GM23338 (cell line): Measurements from ENCODE around the gene TTPAL. TPM values are rescaled to one million over a fixed set of nuclear protein-coding genes. Genes with fewer than 3 reads are reported as not detected.

ENCODE experiments used
- ATAC-seq: fragments of 200-7000 bp; cut with Tn5 transposase; 3 replicates; pipeline ENCODE4 v1.9.1; 2020
- DNase-seq: peaks from one replicate; pipeline ENCODE4 v3.0.0-alpha.2; 2015; ENCODE audit warnings: low spot score
- H2AFZ ChIP-seq: fragments of 200-600 bp; sonication (generic); 2 replicates; pipeline ENCODE4 v1.8.0; 2016; ENCODE audit warnings: antibody characterized with exemption, mild to moderate bottlenecking, moderate library complexity
- H3F3A ChIP-seq: fragments of 200-600 bp; sonication (generic); replicated peaks from 2 replicates; pipeline ENCODE4 v1.8.0; 2017; ENCODE audit warnings: antibody characterized with exemption, mixed run types, low read depth
- H3K27ac ChIP-seq: fragments of 200-600 bp; sonication (generic); 2 replicates; pipeline ENCODE4 v1.6.1; 2016; ENCODE audit warnings: low read depth
- H3K27me3 ChIP-seq: fragments of 200-600 bp; sonication (generic); 2 replicates; pipeline ENCODE4 v1.8.0; 2016; ENCODE audit warnings: mild to moderate bottlenecking, mixed run types, moderate library complexity; ENCODE audit not compliant: insufficient read depth
- H3K36me3 ChIP-seq: fragments of 200-600 bp; sonication (generic); 2 replicates; pipeline ENCODE4 v1.8.0; 2016; ENCODE audit warnings: mild to moderate bottlenecking; ENCODE audit not compliant: insufficient read depth
- H3K4me1 ChIP-seq: fragments of 200-600 bp; sonication (generic); 2 replicates; pipeline ENCODE4 v1.8.0; 2016; ENCODE audit warnings: mild to moderate bottlenecking, moderate library complexity; ENCODE audit not compliant: insufficient read depth
- H3K4me2 ChIP-seq: fragments of 200-600 bp; sonication (generic); 2 replicates; pipeline ENCODE4 v1.7.1; 2017; ENCODE audit warnings: mixed run types
- H3K4me3 ChIP-seq: fragments of 200-600 bp; sonication (generic); 2 replicates; pipeline ENCODE4 v1.6.1; 2016; ENCODE audit warnings: mixed run types
- H3K79me2 ChIP-seq: fragments of 200-600 bp; sonication (generic); replicated peaks from 2 replicates; pipeline ENCODE4 v1.8.0; 2017; ENCODE audit warnings: mild to moderate bottlenecking; ENCODE audit not compliant: insufficient read depth
- H3K9me2 ChIP-seq: fragments of 200-600 bp; sonication (generic); 2 replicates; pipeline ENCODE4 v1.8.0; 2017; ENCODE audit not compliant: insufficient read depth
- H4K20me1 ChIP-seq: fragments of 200-600 bp; sonication (generic); replicated peaks from 2 replicates; pipeline ENCODE4 v1.8.0; 2017; ENCODE audit warnings: mild to moderate bottlenecking; ENCODE audit not compliant: insufficient read depth
- H3K27ac Mint-ChIP-seq: 2 replicates; pipeline ENCODE4 v1.8.0; 2020; ENCODE audit warnings: inconsistent platforms, mild to moderate bottlenecking, moderate library complexity, mixed read lengths
- H3K27me3 Mint-ChIP-seq: 3 replicates; pipeline ENCODE4 v1.8.0; 2022; ENCODE audit warnings: low read depth, mild to moderate bottlenecking, moderate library complexity, mixed read lengths, inconsistent platforms; ENCODE audit not compliant: insufficient read depth, poor library complexity
- H3K36me3 Mint-ChIP-seq: 3 replicates; pipeline ENCODE4 v1.8.0; 2021; ENCODE audit warnings: low read depth, mild to moderate bottlenecking, inconsistent platforms, moderate library complexity, mixed read lengths
- H3K4me1 Mint-ChIP-seq: 3 replicates; pipeline ENCODE4 v1.8.0; 2020; ENCODE audit warnings: mild to moderate bottlenecking, inconsistent platforms, mixed read lengths
- H3K4me3 Mint-ChIP-seq: 3 replicates; pipeline ENCODE4 v1.8.0; 2021; ENCODE audit warnings: moderate library complexity, mild to moderate bottlenecking, inconsistent platforms, mixed read lengths
- H3K9me3 Mint-ChIP-seq: 3 replicates; pipeline ENCODE4 v1.8.0; 2020; ENCODE audit warnings: moderate library complexity, mild to moderate bottlenecking, inconsistent platforms, mixed read lengths
- CREB1 ChIP-seq: fragments of 250-450 bp; sonication (Bioruptor Pico); IDR thresholded peaks from 2 replicates; pipeline ENCODE4 v1.5.0; 2020; ENCODE audit warnings: low read depth, mild to moderate bottlenecking, moderate library complexity
- ETS1 ChIP-seq: IDR thresholded peaks from 2 replicates; pipeline ENCODE4 v1.6.1; 2016; ENCODE audit warnings: antibody characterized with exemption
- EZH2 ChIP-seq: fragments of 200-600 bp; sonication (generic); IDR thresholded peaks from one replicate; pipeline ENCODE4 v1.8.0; 2017; ENCODE audit warnings: antibody characterized with exemption, mild to moderate bottlenecking, low read depth; ENCODE audit not compliant: unreplicated experiment
- EZH2phosphoT487 ChIP-seq: fragments of 200-600 bp; sonication (generic); IDR thresholded peaks from one replicate; pipeline ENCODE4 v1.8.1; 2018; ENCODE audit warnings: antibody characterized with exemption; ENCODE audit not compliant: unreplicated experiment
- JUNB ChIP-seq: IDR thresholded peaks from one replicate; pipeline ENCODE4 v1.6.1; 2016; ENCODE audit warnings: antibody characterized with exemption; ENCODE audit not compliant: unreplicated experiment
- POLR2AphosphoS5 ChIP-seq: IDR thresholded peaks from 2 replicates; pipeline ENCODE4 v1.6.1; 2016; ENCODE audit warnings: antibody characterized with exemption, low read depth
- REST ChIP-seq: IDR thresholded peaks from one replicate; pipeline ENCODE4 v1.6.1; 2018; ENCODE audit warnings: antibody characterized with exemption; ENCODE audit not compliant: unreplicated experiment
- STAT1 ChIP-seq: IDR thresholded peaks from one replicate; pipeline ENCODE4 v1.6.1; 2016; ENCODE audit warnings: antibody characterized with exemption; ENCODE audit not compliant: unreplicated experiment
- ZNF114 ChIP-seq: fragments of 250-450 bp; sonication (Bioruptor Pico); IDR thresholded peaks from 2 replicates; pipeline ENCODE4 v1.5.0; 2020; ENCODE audit warnings: mild to moderate bottlenecking, moderate library complexity
- ZNF331 ChIP-seq: fragments of 250-450 bp; sonication (Bioruptor Pico); IDR thresholded peaks from 2 replicates; pipeline ENCODE4 v1.5.0; 2020; ENCODE audit warnings: low read depth, mild to moderate bottlenecking, moderate library complexity
- polyA plus RNA-seq: library from polyadenylated mRNA; unstranded; fragments of >200 nt; fragmentation: Nextera tagmentation; extraction: Ambion mirVana; gene quantifications from 2 replicates; pipeline ENCODE4 v1.2.1, GENCODE V29; 2016
- total RNA-seq: library from RNA; depleted of rRNA; stranded (reverse); fragments of >200 nt; shearing (Covaris generic); gene quantifications from 2 replicates; pipeline ENCODE4 v1.2.3, GENCODE V29; 2014

Gene TTPAL
- total and polyA plus RNA-seq, 2 experiments from 2014 or later = 3.7 to 10.2 TPM

GRCh38 chr20:44455126-44455525, 20.5 kb upstream of the TTPAL start:
- Histone ChIP-seq H2AFZ (no peak overlapping the region), H3K79me2 (no peaks in the 10 kb centered on the region), H3K4me1 (no peaks in the 10 kb centered on the region), H3K4me3 (no peak overlapping the region), H3K4me2 (no peak overlapping the region), H3K27me3 (no peaks in the 10 kb centered on the region), H3K36me3 (no peaks in the 10 kb centered on the region), H4K20me1 (no peaks in the 10 kb centered on the region), H3K9me2 (no peaks in the 10 kb centered on the region), H3K27ac (no peak overlapping the region), H3F3A (no peaks in the 10 kb centered on the region)
- no peaks in the 10 kb centered on the region for H3K4me1 Mint-ChIP-seq
- no peak for TF ChIP-seq JUNB
- ATAC-seq (no peak), DNase-seq (no peak)
- no peaks in the 10 kb centered on the region for H3K36me3 Mint-ChIP-seq
- no peak overlapping the region for H3K4me3 Mint-ChIP-seq
- H3K9me3 Mint-ChIP-seq = no peaks in the 10 kb centered on the region; the same call in 2 of the 3 replicates
- peaks cover 7% of the 10 kb centered on the region for H3K27me3 Mint-ChIP-seq
- no peak overlapping the region for H3K27ac Mint-ChIP-seq

DNA sequence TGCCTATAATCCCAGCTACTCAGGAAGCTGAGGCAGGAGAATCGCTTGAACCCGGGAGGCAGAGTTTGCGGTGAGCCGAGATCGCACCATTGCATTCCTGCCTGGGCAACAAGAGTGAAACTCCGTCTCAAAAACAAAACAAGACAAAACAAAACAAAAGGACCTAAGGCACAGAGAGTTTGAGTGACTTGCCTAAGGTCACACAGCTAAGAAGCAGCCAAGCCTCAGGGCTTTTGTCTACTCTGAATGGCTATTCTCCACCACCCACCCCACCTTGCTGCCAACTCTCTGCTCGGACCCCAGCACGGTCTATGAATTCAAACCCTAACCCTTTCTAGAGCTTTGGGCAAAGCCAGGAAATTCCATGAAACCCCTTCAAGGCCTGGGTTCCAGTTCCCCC, 19.1 kb upstream of the TTPAL start:
- Histone ChIP-seq H3K79me2 (no peaks in the 10 kb centered on the region), H4K20me1 (no peaks in the 10 kb centered on the region), H3F3A (no peaks in the 10 kb centered on the region), H3K27ac (no peak overlapping the region), H3K4me1 (no peaks in the 10 kb centered on the region), H3K27me3 (no peaks in the 10 kb centered on the region), H3K4me3 (no peak overlapping the region), H2AFZ (no peak overlapping the region), H3K4me2 (no peak overlapping the region), H3K9me2 (no peaks in the 10 kb centered on the region), H3K36me3 (no peaks in the 10 kb centered on the region)
- Mint-ChIP-seq H3K27me3 (peaks cover 7% of the 10 kb centered on the region), H3K27ac (no peak overlapping the region), H3K4me1 (peaks cover 5% of the 10 kb centered on the region; the same call in 2 of the 3 replicates), H3K9me3 (no peaks in the 10 kb centered on the region; the same call in 2 of the 3 replicates), H3K36me3 (no peaks in the 10 kb centered on the region), H3K4me3 (no peak overlapping the region)
- ATAC-seq (no peak), DNase-seq (no peak)
- TF ChIP-seq CREB1 = no peak
- TF ChIP-seq STAT1 = no peak
- TF ChIP-seq POLR2AphosphoS5 = no peak
- TF ChIP-seq ETS1 = no peak
- TF ChIP-seq ZNF331 (CRISPR knock-in tag) = no peak
- no peak for TF ChIP-seq EZH2

DNA sequence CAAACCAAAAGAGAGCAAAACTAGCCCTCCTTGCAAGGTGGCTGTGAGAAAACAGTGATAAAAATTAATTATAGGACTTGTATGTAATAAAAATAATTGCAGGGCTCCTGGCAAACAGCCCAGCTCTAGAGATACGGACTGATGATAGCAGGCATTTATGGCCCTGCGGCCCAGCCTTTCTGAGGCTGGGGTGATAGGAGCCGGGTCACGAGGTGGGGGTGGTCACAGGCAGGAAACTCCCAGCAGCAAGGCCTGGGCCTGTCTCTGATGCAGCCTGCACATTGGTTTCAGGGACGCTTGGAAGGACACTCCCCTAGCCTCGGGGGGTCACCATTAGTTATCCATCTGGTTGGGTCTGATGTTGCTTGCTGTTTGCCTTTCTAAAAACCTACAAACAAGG, 18.7 kb upstream of the TTPAL start:
- no peaks in the 10 kb centered on the region for H4K20me1 ChIP-seq
- no peaks in the 10 kb centered on the region for H3K4me1 ChIP-seq
- H3K27me3 Mint-ChIP-seq = peaks cover 7% of the 10 kb centered on the region
- H3K36me3 ChIP-seq = no peaks in the 10 kb centered on the region
- no peak overlapping the region for H2AFZ ChIP-seq
- peaks cover 7% of the 10 kb centered on the region; the same call in 2 of the 3 replicates for H3K4me1 Mint-ChIP-seq
- H3K36me3 Mint-ChIP-seq = no peaks in the 10 kb centered on the region
- no peaks in the 10 kb centered on the region for H3K27me3 ChIP-seq
- ATAC-seq (no peak), DNase-seq (no peak)
- H3F3A ChIP-seq = no peaks in the 10 kb centered on the region
- H3K4me2 ChIP-seq = no peak overlapping the region
- no peaks in the 10 kb centered on the region; the same call in 2 of the 3 replicates for H3K9me3 Mint-ChIP-seq
- H3K9me2 ChIP-seq = no peaks in the 10 kb centered on the region
- no peaks in the 10 kb centered on the region for H3K79me2 ChIP-seq
- no peak overlapping the region for H3K4me3 ChIP-seq
- H3K27ac ChIP-seq = no peak overlapping the region
- no peak overlapping the region for H3K4me3 Mint-ChIP-seq
- H3K27ac Mint-ChIP-seq = no peak overlapping the region
- no peak for TF ChIP-seq STAT1
- TF ChIP-seq EZH2phosphoT487 = no peak
- no peak for TF ChIP-seq JUNB
- TF ChIP-seq ZNF114 = no peak
- no peak for TF ChIP-seq ZNF331 (CRISPR knock-in tag)
- TF ChIP-seq REST = no peak
